GM04503 (cell line): ENCODE measurements around the gene RHOC.

Experiments
- DNase-seq: peaks from one replicate; pipeline ENCODE4 v3.0.0-alpha.2; 2012; ENCODE audit warnings: low read depth

RHOC gene

DNA sequence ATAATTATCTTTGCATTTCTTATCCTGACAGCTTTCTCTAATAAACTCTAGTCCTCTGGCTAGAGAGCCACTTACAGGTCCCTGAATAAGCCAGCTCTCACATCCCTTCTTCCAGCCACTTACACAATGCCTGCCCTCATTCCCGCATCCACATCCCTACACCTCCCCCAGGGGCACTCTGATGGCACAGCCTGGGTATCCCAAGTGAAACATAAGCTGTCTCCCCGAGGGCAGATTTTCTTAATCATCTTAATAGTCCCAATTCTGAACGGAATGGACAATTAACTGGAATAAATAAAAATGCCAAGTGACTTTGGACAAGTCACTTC is 4.9 kb downstream of the RHOC start:
- no peak for DNase-seq

GRCh38 chr1:112701227-112702066 is 5.5 kb downstream of the RHOC start:
- no peak for DNase-seq

- DNase-seq = peak; percentile 55
Measured at GRCh38 chr1:112700290-112701226, 6.4 kb downstream of the RHOC start.

DNA sequence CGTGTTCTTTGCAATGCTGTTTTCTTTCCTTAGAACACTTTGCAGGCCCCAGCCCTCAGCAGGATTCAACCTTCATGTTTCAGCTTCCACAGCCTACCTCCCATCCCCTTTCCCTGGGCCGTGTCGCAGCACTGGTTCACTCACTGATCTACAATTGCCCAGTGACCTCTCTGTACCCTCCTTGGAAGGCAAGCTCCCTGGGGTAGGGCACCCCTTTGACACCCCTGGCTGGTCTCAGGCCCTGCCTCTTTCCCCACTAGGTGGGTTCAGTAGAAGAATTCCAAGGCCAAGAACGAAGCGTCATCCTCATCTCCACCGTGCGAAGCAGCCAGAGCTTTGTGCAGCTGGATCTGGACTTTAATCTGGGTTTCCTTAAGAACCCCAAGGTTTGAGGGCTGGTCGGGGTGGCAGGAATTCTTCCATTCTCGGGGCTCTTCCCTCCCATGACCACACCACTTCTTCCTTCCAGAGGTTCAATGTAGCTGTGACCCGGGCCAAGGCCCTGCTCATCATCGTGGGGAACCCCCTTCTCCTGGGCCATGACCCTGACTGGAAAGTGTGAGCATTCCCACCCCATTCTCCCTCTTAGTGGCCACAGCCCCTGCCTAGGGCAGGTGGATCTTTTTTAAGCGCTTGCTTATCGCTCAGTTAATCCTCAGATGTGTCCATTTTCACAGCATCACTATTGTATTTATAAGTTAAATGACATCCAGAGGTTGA is 7.3 kb downstream of the RHOC start:
- DNase-seq = no peak

DNA sequence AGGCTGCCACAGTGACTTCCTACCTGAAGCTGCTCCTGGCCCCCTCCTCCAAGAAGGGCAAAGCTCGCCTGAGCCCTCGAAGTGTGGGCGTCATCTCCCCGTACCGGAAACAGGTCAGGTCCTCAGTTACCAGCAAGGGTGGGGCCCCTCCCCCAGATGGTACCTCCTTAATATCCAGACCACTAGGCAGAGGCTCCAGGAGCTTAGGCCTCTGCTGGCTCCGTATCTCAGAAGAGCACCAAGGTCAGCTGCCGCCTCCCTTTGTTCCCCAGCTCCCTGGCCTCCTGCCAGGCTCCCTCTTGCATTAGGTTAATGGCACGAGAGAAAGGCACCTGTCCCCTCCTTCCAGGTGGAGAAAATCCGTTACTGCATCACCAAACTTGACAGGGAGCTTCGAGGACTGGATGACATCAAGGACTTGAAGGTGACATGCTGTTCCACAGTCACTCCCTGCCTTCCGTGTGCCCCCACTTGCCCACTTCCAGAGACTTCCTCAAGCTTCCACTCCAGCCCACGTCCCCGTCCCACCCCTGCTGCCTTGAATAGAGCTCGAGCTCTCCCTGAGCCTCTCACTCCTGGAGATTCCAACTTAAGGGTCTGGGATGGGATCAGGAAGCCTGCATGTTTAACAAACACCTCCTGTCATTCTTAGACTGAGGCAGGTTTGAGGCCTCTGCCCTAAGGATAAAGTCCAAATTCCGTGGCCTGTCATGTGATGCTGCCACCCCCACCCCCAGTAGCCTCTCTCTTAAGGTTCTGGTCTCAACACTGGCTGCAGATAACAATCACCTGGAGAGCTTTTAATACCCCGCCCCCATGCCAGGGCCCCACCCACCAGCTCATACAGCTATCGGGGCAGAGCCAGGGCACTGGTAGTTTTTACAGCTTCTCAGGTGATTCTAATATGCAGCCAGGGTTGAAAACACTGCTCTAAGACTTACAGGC is 8.3 kb downstream of the RHOC start:
- no peak for DNase-seq

GRCh38 chr1:112697781-112698201 is 9.1 kb downstream of the RHOC start:
- DNase-seq = no peak

- DNase-seq = no peak
Measured at GRCh38 chr1:112696578-112697314, 10.2 kb downstream of the RHOC start.

DNA sequence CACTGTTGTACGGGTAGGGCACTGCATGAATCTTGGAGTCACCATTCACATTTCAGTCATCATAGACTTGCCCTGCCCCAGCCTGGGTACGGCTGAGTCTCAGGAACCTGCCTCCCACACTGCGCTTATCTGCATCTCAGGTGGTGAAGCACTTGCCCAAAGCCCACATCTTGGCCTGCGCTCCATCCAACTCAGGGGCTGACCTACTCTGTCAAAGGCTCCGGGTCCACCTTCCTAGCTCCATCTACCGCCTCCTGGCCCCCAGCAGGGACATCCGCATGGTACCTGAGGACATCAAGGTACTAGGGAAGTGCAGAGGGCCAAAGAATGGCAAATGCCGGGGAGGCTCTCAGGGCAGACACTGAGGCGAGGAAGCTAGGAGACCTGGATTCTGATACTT is 11.7 kb downstream of the RHOC start:
- no peak for DNase-seq

GRCh38 chr1:112694363-112694929 is 12.5 kb downstream of the RHOC start:
- DNase-seq = no peak

- no peak for DNase-seq
Measured at GRCh38 chr1:112693821-112694220, 13.1 kb downstream of the RHOC start.

GRCh38 chr1:112692681-112693080 is 14.2 kb downstream of the RHOC start:
- no peak for DNase-seq

GRCh38 chr1:112689842-112690237 is 17.1 kb downstream of the RHOC start:
- no peak for DNase-seq

- no peak for DNase-seq
Measured at GRCh38 chr1:112689196-112689841, 17.6 kb downstream of the RHOC start.

GRCh38 chr1:112688781-112689193 is 18.1 kb downstream of the RHOC start:
- DNase-seq = no peak

DNA sequence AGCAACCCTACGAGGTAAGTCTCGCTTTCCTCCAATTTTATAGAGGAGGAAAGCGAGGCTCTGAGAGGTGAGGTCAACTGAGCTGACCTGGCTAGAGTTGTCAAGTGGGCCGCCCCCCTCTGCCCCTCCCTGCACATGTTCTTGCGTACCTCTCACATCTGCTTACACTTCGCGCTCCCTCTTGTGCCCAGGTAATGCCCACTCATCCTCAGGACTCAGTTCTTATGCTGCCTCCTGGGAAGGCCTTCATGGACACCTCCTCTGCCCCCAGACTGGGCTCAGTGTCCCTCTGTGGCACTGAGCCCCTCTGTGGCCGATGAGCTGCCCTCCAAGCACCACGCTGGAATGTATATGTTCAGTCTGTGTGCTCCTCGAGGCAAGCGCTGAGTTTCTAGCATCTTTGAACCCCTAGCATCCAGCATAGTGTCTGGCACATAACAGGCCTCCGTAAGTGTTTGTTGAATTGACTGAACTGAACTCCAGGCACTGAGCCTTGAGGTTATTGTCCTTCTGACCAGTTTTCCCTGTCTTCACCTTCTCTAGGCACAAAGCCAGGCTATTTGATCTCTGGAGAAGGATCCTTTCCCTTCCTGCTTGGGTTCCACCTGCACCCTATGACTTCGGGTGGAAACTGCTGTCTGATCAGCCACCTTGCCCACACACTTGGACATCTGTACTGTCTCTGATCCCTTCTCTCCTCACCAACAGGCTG is 19.0 kb downstream of the RHOC start:
- no peak for DNase-seq

DNA sequence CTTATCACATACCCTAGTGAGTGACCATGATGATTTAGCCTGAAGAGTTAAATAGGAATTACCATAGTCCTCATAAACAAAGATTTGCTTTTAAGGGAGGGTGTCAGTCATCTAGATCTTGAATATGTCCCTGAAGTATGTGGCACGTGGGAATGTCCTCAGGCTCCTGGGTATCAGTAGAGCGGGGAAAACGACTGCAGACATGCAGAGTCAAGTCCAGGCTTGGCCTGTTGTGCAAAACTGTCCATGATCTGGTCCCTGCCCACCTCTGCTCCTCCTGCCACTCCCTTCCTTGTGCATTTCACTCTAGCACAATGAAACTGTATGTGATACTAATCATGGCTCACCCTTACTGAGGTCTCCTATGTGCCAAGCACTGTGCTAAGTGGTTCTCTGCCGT is 19.6 kb downstream of the RHOC start:
- no peak for DNase-seq

GRCh38 chr1:112686835-112687234 is 20.1 kb downstream of the RHOC start:
- DNase-seq = no peak

DNA sequence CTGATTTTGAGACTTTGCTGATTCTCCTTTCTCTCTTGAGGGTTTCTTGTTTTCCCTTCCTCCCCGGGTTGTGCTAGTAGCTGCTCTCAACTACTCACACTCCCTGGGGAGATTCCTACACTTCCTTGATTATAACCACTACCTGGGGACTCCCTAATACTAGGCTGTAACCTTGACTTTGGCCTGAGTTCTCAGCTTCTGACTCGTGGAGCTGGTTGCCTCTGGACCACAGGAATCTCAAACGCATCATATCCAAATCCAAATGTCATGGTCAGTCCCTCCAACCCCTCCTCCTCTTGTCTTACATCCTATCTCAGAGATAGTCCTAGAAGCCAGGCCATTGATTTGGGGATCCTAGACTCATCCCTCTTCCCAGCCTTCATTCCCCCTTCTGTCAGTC is 20.5 kb downstream of the RHOC start:
- no peak for DNase-seq

DNA sequence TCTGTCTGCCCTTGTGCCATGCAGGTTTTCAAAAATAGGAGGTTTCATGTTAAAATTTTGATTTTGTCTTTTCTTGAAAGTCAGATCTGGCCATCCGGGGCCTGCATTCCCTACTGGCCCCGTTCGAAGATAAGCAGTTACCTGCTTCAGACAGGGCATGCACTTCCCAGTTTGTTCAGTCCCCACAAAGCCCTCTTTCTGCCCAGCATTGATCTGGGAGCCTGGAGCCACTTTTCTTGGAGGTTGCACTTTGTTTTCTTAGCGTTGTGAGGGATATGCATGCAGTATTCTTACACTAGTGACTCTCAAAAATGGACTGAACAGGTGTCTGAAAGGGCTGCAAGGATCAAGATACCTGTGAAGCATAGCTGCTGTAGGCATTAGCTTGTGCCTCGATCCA is 21.0 kb downstream of the RHOC start:
- no peak for DNase-seq
